Peyer's patch (tissue), 4 donors: ENCODE data around the gene CD200R1L. TPM values are rescaled to one million over a fixed set of nuclear protein-coding genes. Genes with fewer than 3 reads are reported as not detected.

ENCODE experiments used
- DNase-seq, 3 donors: peaks; one replicate each; pipeline ENCODE4 v3.0.0-alpha.2; 2017 to 2019
- H3K27ac ChIP-seq, 4 donors: fragments of 200-600 bp; sonication (generic); one replicate each; pipeline ENCODE4 v1.5.1; 2016 to 2019
- H3K27me3 ChIP-seq, 2 donors: fragments of 200-600 bp; sonication (generic); one replicate each; pipeline ENCODE4 v1.5.1; 2019
- H3K36me3 ChIP-seq, 3 donors: fragments of 200-600 bp; sonication (generic); one replicate each; pipeline ENCODE4 v1.5.1; 2016 to 2019
- H3K4me1 ChIP-seq, 4 donors: fragments of 200-600 bp; sonication (generic); one replicate each; pipeline ENCODE4 v1.5.1; 2016 to 2019
- H3K4me3 ChIP-seq, 4 donors: fragments of 200-600 bp; sonication (generic); 1 replicate in 3 of 4; 2 replicates in 1 of 4; pipeline ENCODE4 v1.5.1; 2016 to 2019; ENCODE audit warnings: mild to moderate bottlenecking in 1 of 4
- H3K9me3 ChIP-seq, 4 donors: fragments of 200-600 bp; sonication (generic); one replicate each; pipeline ENCODE4 v1.5.1; 2016 to 2019; ENCODE audit warnings: mild to moderate bottlenecking in 1 of 4
- CTCF ChIP-seq, 6 experiments: fragments of 450-650 bp in 4 of 6; fragments of 200-600 bp in 2 of 6; sonication (generic) in 1 of 6; IDR thresholded peaks; one replicate each; pipeline ENCODE4 v1.5.1; 2017 to 2019; ENCODE audit warnings: antibody characterized with exemption in 6 of 6, mild to moderate bottlenecking in 3 of 6, moderate library complexity in 1 of 6
- POLR2A ChIP-seq, 2 donors: fragments of 450-650 bp; IDR thresholded peaks; one replicate each; pipeline ENCODE4 v1.5.1; 2017; ENCODE audit warnings: antibody characterized with exemption in 2 of 2, mild to moderate bottlenecking in 2 of 2, moderate library complexity in 2 of 2
- total RNA-seq, 4 donors: library from RNA; depleted of rRNA; stranded (reverse); fragments of >200 nt; gene quantifications; one replicate each; pipeline ENCODE4 v1.1.0, GENCODE V29; 2016

The CD200R1L gene
- total RNA-seq, 4 donors from 2014 or later, result not detected

- Histone ChIP-seq H3K36me3 (no peaks in the 10 kb centered on the region), H3K4me1 (no peaks in the 10 kb centered on the region), H3K9me3 (no peaks in the 10 kb centered on the region), H3K27ac (peak overlapping the region in 1 of 4 donors; percentile 37), H3K27me3 (no peaks in the 10 kb centered on the region), H3K4me3 (no peak overlapping the region)
- DNase-seq, result no peak
- TF ChIP-seq POLR2A (IDR thresholded peaks at IDR 0.05) (no peak), CTCF (IDR thresholded peaks at IDR 0.05) (no peak)
Observed at GRCh38 chr3:112848196-112848595, 1.5 kb upstream of the CD200R1L start.

- Histone ChIP-seq H3K27me3 (no peaks in the 10 kb centered on the region), H3K4me1 (no peaks in the 10 kb centered on the region), H3K36me3 (no peaks in the 10 kb centered on the region), H3K27ac (peak overlapping the region in 1 of 4 donors; percentile 37), H3K4me3 (no peak overlapping the region), H3K9me3 (no peaks in the 10 kb centered on the region)
- TF ChIP-seq POLR2A (IDR thresholded peaks at IDR 0.05) (no peak), CTCF (IDR thresholded peaks at IDR 0.05) (no peak)
- peak in 2 of 3 donors; percentile 40 to 75 for DNase-seq
Observed at GRCh38 chr3:112847692-112848091, 1.0 kb upstream of the CD200R1L start.

- H3K27ac ChIP-seq, result no peak overlapping the region
- H3K27me3 ChIP-seq, result no peaks in the 10 kb centered on the region
- no peaks in the 10 kb centered on the region for H3K4me1 ChIP-seq
- no peak overlapping the region for H3K4me3 ChIP-seq
- H3K9me3 ChIP-seq, result no peaks in the 10 kb centered on the region
- DNase-seq, result no peak
- no peaks in the 10 kb centered on the region for H3K36me3 ChIP-seq
- TF ChIP-seq POLR2A (IDR thresholded peaks at IDR 0.05) (no peak), CTCF (IDR thresholded peaks at IDR 0.05) (no peak)
Observed at GRCh38 chr3:112845772-112846171, 892 bp downstream of the CD200R1L start.

- Histone ChIP-seq H3K4me1 (no peaks in the 10 kb centered on the region), H3K9me3 (no peaks in the 10 kb centered on the region), H3K27me3 (no peaks in the 10 kb centered on the region), H3K36me3 (no peaks in the 10 kb centered on the region), H3K27ac (no peak overlapping the region), H3K4me3 (no peak overlapping the region)
- no peak for DNase-seq
- TF ChIP-seq CTCF (IDR thresholded peaks at IDR 0.05) (no peak), POLR2A (IDR thresholded peaks at IDR 0.05) (no peak)
Observed at GRCh38 chr3:112829046-112829445, 17.6 kb downstream of the CD200R1L start.

GRCh38 chr3:112822064-112823055, 24.3 kb downstream of the CD200R1L start:
- Histone ChIP-seq H3K4me3 (no peak overlapping the region), H3K9me3 (no peaks in the 10 kb centered on the region), H3K27ac (no peak overlapping the region), H3K4me1 (no peaks in the 10 kb centered on the region), H3K36me3 (no peaks in the 10 kb centered on the region), H3K27me3 (no peaks in the 10 kb centered on the region)
- no peak for DNase-seq
- TF ChIP-seq POLR2A (IDR thresholded peaks at IDR 0.05), result no peak
- TF ChIP-seq CTCF (IDR thresholded peaks at IDR 0.05), result no peak
